ENCODE data around the gene ADH6. TPM values are rescaled to one million over a fixed set of nuclear protein-coding genes. Genes with fewer than 3 reads are reported as not detected.

ADH6 gene
- not detected for total RNA-seq

DNA sequence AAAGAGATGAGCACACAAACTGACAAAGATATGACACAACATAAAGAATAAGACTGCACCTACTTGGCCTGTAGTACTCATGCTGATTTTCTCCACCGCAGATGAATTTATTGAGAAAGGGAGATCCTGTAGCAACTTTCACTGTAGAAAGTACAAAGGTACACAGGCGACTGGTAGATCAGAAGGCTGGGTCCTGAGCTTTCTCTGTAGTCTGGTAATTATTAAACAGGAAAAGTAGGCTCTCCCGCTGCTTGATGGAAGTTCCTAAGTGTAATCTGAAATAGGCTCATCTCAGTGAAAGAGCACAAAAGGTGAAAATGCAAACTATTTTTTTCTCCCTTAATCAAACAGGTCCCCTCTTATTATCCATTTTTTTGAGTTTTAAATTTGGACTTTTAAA is at the start of gene ADH6:
Gene ADH6, minus strand, starts transcription at position 175 of the 400 bp plus-strand sequence. Its CDS starts 94 bp downstream, at position 81.
- H3K27ac ChIP-seq, result no peak within 1 kb of the TSS
- intact Hi-C loops (cut with DNase I; ENCODE audit: low total_unique reads), result no loop called here
- H3K4me1 ChIP-seq, result no peaks in the 10 kb centered on the region

DNA sequence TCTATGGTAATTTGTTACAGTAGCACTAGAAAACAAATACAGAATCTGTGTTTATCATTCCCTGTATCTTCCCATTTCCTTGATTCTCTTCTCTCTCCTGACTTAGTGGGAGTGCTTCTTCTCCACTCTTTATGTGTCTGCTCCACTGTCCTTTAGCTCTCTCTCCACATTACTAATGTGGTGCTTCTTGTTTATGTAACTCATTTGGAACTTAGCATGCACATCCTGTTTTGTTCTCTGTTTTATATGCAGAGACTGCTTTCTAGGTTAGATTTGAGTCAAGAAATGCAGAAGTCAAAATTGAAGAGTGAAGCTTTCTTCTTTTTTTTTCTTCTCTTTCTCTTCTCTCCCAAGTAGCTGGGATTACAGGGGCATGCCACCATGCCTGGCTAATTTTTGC is 45.9 kb upstream of the ADH6 start:
- no peaks in the 10 kb centered on the region for H3K27me3 ChIP-seq
- no peaks in the 10 kb centered on the region for H3K4me1 ChIP-seq
- DNase-seq (ENCODE audit: low spot score in 2 of 2), result no peak
- H3K9me3 ChIP-seq, result peaks cover under 1 to 8% of the 10 kb centered on the region in 2 donors
- H3K27ac ChIP-seq, result no peak overlapping the region
- intact Hi-C loops (cut with DNase I; ENCODE audit: low total_unique reads), result no loop called here
- no peaks in the 10 kb centered on the region for H3K36me3 ChIP-seq
- no peak overlapping the region for H3K4me3 ChIP-seq
- TF ChIP-seq POLR2AphosphoS5 (IDR thresholded peaks at IDR 0.05), result no peak
- TF ChIP-seq POLR2A (IDR thresholded peaks at IDR 0.05), result no peak
- TF ChIP-seq, protein P1, sequence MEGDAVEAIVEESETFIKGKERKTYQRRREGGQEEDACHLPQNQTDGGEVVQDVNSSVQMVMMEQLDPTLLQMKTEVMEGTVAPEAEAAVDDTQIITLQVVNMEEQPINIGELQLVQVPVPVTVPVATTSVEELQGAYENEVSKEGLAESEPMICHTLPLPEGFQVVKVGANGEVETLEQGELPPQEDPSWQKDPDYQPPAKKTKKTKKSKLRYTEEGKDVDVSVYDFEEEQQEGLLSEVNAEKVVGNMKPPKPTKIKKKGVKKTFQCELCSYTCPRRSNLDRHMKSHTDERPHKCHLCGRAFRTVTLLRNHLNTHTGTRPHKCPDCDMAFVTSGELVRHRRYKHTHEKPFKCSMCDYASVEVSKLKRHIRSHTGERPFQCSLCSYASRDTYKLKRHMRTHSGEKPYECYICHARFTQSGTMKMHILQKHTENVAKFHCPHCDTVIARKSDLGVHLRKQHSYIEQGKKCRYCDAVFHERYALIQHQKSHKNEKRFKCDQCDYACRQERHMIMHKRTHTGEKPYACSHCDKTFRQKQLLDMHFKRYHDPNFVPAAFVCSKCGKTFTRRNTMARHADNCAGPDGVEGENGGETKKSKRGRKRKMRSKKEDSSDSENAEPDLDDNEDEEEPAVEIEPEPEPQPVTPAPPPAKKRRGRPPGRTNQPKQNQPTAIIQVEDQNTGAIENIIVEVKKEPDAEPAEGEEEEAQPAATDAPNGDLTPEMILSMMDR (IDR thresholded peaks at IDR 0.05), result no peak

More for the DNA sequence above, at the start of gene ADH6:
- no peaks in the 10 kb centered on the region for H3K9me3 ChIP-seq
- H3K36me3 ChIP-seq, result no peaks in the 10 kb centered on the region
- no peaks in the 10 kb centered on the region for H3K27me3 ChIP-seq
- H3K4me3 ChIP-seq, result no peak within 1 kb of the TSS
- TF ChIP-seq, protein P1 (IDR thresholded peaks at IDR 0.05), result no peak
- TF ChIP-seq POLR2AphosphoS5 (IDR thresholded peaks at IDR 0.05), result no peak
- no peak for TF ChIP-seq POLR2A (IDR thresholded peaks at IDR 0.05)
- DNase-seq (ENCODE audit: low spot score in 2 of 2), result no peak

DNA sequence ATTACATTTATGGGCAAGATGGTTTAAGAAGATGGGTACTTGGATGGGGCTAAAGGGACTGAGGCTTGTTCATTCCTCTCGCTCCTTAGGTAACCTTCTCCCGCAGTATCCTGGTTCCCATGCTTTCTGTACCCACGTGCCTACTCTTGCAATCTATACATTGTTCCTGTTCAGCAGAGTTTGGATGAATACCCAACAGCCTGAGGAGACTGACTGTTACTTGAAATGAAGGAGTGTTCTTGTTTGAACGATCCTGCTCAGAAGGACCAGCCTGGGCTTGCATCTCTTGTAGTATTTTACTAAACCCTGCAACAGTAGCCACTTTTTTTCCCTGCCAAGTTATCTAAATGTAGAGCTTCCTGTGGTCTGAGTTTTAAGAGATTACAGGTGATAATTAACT is 33.7 kb upstream of the ADH6 start:
- DNase-seq (ENCODE audit: low spot score in 2 of 2), result no peak
- no peak overlapping the region for H3K4me3 ChIP-seq
- H3K27me3 ChIP-seq, result no peaks in the 10 kb centered on the region
- H3K27ac ChIP-seq, result no peak overlapping the region
- no peaks in the 10 kb centered on the region for H3K9me3 ChIP-seq
- H3K36me3 ChIP-seq, result no peaks in the 10 kb centered on the region
- no peaks in the 10 kb centered on the region for H3K4me1 ChIP-seq
- TF ChIP-seq, protein P1 (IDR thresholded peaks at IDR 0.05), result no peak
- no peak for TF ChIP-seq POLR2AphosphoS5 (IDR thresholded peaks at IDR 0.05)
- intact Hi-C loops (cut with DNase I; ENCODE audit: low total_unique reads), result no loop called here

GRCh38 chr4:99248714-99249113 is 29.7 kb upstream of the ADH6 start:
- H3K4me3 ChIP-seq, result no peak overlapping the region
- intact Hi-C loops (cut with DNase I; ENCODE audit: low total_unique reads), result no loop called here

GRCh38 chr4:99235955-99236354 is 16.9 kb upstream of the ADH6 start:
- intact Hi-C loops (cut with DNase I; ENCODE audit: low total_unique reads), result no loop called here
- TF ChIP-seq POLR2A (IDR thresholded peaks at IDR 0.05) (no peak), POLR2AphosphoS5 (IDR thresholded peaks at IDR 0.05) (no peak)
- TF ChIP-seq, protein P1 (IDR thresholded peaks at IDR 0.05), result no peak
- H3K36me3 ChIP-seq, result no peaks in the 10 kb centered on the region
- no peak overlapping the region for H3K27ac ChIP-seq
- no peaks in the 10 kb centered on the region for H3K4me1 ChIP-seq
- no peak overlapping the region for H3K4me3 ChIP-seq
- DNase-seq (ENCODE audit: low spot score in 2 of 2), result no peak
- peaks cover 0 to 7% of the 10 kb centered on the region in 2 donors for H3K9me3 ChIP-seq
- H3K27me3 ChIP-seq, result no peaks in the 10 kb centered on the region

More at GRCh38 chr4:99248714-99249113, 29.7 kb upstream of the ADH6 start:
- Histone ChIP-seq H3K27me3 (no peaks in the 10 kb centered on the region), H3K9me3 (peaks cover 5 to 10% of the 10 kb centered on the region in 2 donors), H3K27ac (no peak overlapping the region), H3K36me3 (no peaks in the 10 kb centered on the region), H3K4me1 (no peaks in the 10 kb centered on the region)
- TF ChIP-seq, protein P1 (IDR thresholded peaks at IDR 0.05), result no peak
- TF ChIP-seq POLR2A (IDR thresholded peaks at IDR 0.05) (no peak), POLR2AphosphoS5 (IDR thresholded peaks at IDR 0.05) (no peak)
- DNase-seq (ENCODE audit: low spot score in 2 of 2), result no peak
